Measurements from ENCODE around the gene ODC1.

- TF ChIP-seq, protein P1, sequence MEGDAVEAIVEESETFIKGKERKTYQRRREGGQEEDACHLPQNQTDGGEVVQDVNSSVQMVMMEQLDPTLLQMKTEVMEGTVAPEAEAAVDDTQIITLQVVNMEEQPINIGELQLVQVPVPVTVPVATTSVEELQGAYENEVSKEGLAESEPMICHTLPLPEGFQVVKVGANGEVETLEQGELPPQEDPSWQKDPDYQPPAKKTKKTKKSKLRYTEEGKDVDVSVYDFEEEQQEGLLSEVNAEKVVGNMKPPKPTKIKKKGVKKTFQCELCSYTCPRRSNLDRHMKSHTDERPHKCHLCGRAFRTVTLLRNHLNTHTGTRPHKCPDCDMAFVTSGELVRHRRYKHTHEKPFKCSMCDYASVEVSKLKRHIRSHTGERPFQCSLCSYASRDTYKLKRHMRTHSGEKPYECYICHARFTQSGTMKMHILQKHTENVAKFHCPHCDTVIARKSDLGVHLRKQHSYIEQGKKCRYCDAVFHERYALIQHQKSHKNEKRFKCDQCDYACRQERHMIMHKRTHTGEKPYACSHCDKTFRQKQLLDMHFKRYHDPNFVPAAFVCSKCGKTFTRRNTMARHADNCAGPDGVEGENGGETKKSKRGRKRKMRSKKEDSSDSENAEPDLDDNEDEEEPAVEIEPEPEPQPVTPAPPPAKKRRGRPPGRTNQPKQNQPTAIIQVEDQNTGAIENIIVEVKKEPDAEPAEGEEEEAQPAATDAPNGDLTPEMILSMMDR (IDR thresholded peaks at IDR 0.05): no peak
- TF ChIP-seq POLR2A (IDR thresholded peaks at IDR 0.05): no peak
These were observed 6.2 kb downstream of the ODC1 start for GRCh38 chr2:10441948-10442347.
